PC-9 (cell line): ENCODE data around the gene EXTL1. TPM values are rescaled to one million over a fixed set of nuclear protein-coding genes. Genes with fewer than 3 reads are reported as not detected.

ENCODE experiments used
- BruUV-seq: library from RNA; stranded (reverse); fragments of 400-500 nt; replicated peaks from 2 replicates; lab custom pipeline; 2021; lab: Mats Ljungman, UMichigan
- CTCF ChIA-PET: fragments of 300-600 bp; sonication (Branson Sonifier 250); formaldehyde crosslinking; loops from one replicate; lab custom pipeline; 2022; ENCODE audit warnings: antibody characterized with exemption; lab: Charles Lee
- POLR2A ChIA-PET: fragments of 300-600 bp; sonication (Branson Sonifier 250); formaldehyde crosslinking; loops from one replicate; lab custom pipeline; 2022; ENCODE audit warnings: antibody characterized with exemption; ENCODE audit not compliant: unreplicated experiment; lab: Charles Lee
- DNase-seq, 2 experiments: peaks; one replicate each; pipeline versions ENCODE4 v3.0.0 to v3.0.0-alpha.2; 2015 to 2022; ENCODE audit warnings: mixed read lengths in 1 of 2
- H2AFZ ChIP-seq: fragments of 200-600 bp; sonication (generic); 2 replicates; pipeline ENCODE4 v1.8.1; 2017; ENCODE audit warnings: antibody characterized with exemption
- H3F3A ChIP-seq: fragments of 200-600 bp; sonication (generic); 2 replicates; pipeline ENCODE4 v1.8.1; 2017; ENCODE audit warnings: antibody characterized with exemption, mild to moderate bottlenecking, low read depth; ENCODE audit not compliant: insufficient read depth
- H3K27ac ChIP-seq: fragments of 200-600 bp; sonication (generic); 2 replicates; pipeline ENCODE4 v1.6.1; 2016; ENCODE audit warnings: mixed run types
- H3K27me3 ChIP-seq: fragments of 200-600 bp; sonication (generic); 2 replicates; pipeline ENCODE4 v1.6.1; 2016; ENCODE audit warnings: low read depth, mixed run types; ENCODE audit not compliant: insufficient read depth
- H3K36me3 ChIP-seq: fragments of 200-600 bp; sonication (generic); 2 replicates; pipeline ENCODE4 v1.6.1; 2016; ENCODE audit warnings: low read depth, mixed run types
- H3K4me1 ChIP-seq: fragments of 200-600 bp; sonication (generic); replicated peaks from 2 replicates; pipeline ENCODE4 v1.6.1; 2016; ENCODE audit warnings: mixed run types; ENCODE audit not compliant: insufficient read depth
- H3K4me2 ChIP-seq: fragments of 200-600 bp; sonication (generic); 2 replicates; pipeline ENCODE4 v1.6.1; 2017; ENCODE audit warnings: mixed run types
- H3K4me3 ChIP-seq: fragments of 200-600 bp; sonication (generic); 2 replicates; pipeline ENCODE4 v1.6.1; 2016; ENCODE audit warnings: mixed run types
- H3K79me2 ChIP-seq: fragments of 200-600 bp; sonication (generic); 2 replicates; pipeline ENCODE4 v1.6.1; 2017; ENCODE audit warnings: low read depth, mixed run types
- H3K9me2 ChIP-seq: fragments of 200-600 bp; sonication (generic); 2 replicates; pipeline ENCODE4 v1.8.1; 2017; ENCODE audit warnings: mild to moderate bottlenecking; ENCODE audit not compliant: insufficient read depth
- H3K9me3 ChIP-seq: fragments of 200-600 bp; sonication (generic); 2 replicates; pipeline ENCODE4 v1.8.1; 2016; ENCODE audit warnings: low read depth; ENCODE audit not compliant: insufficient read depth
- H4K20me1 ChIP-seq: fragments of 200-600 bp; sonication (generic); 2 replicates; pipeline ENCODE4 v1.8.1; 2017; ENCODE audit not compliant: insufficient read depth
- CTCF ChIP-seq: fragments of 200-600 bp; sonication (generic); conservative IDR thresholded peaks from 2 replicates; pipeline ENCODE4 v1.6.1; 2017; ENCODE audit warnings: mixed run types, antibody characterized with exemption, mild to moderate bottlenecking, moderate library complexity
- EZH2 ChIP-seq: fragments of 200-600 bp; sonication (generic); IDR thresholded peaks from 2 replicates; pipeline ENCODE4 v1.8.0; 2017; ENCODE audit warnings: antibody characterized with exemption, low read depth
- intact Hi-C: fragments of 100-400 bp; cut with micrococcal nuclease; formaldehyde crosslinking; loops from one replicate; pipeline ENCODE4 v1.10.0; 2022; ENCODE audit not compliant: unreplicated experiment
- total RNA-seq: library from RNA; stranded (reverse); gene quantifications from 2 replicates; pipeline ENCODE4 v1.2.3, GENCODE V29; 2021

EXTL1 gene
- total RNA-seq, 1 experiment from 2014 or later = 0.13 TPM

GRCh38 chr1:25989440-25990234, 31.9 kb upstream of the EXTL1 start:
- no TSS peak for BruUV-seq
- Histone ChIP-seq H3K36me3 (no peaks in the 10 kb centered on the region), H3K9me3 (no peaks in the 10 kb centered on the region), H3K4me2 (no peak overlapping the region), H2AFZ (no peak overlapping the region), H4K20me1 (no peaks in the 10 kb centered on the region), H3K27me3 (no peaks in the 10 kb centered on the region), H3K9me2 (no peaks in the 10 kb centered on the region), H3F3A (no peaks in the 10 kb centered on the region), H3K79me2 (no peaks in the 10 kb centered on the region), H3K4me1 (no peaks in the 10 kb centered on the region), H3K4me3 (no peak overlapping the region), H3K27ac (no peak overlapping the region)
- CTCF ChIA-PET = no interaction called here
- DNase-seq = no peak
- intact Hi-C loops = no loop called here
- no peak for TF ChIP-seq CTCF
- TF ChIP-seq EZH2 = no peak
- POLR2A ChIA-PET = no interaction called here

- no peak for TF ChIP-seq CTCF
- TF ChIP-seq EZH2 = no peak
- no peak for DNase-seq
- no peak overlapping the region for H3K27ac ChIP-seq
- H3K4me3 ChIP-seq = no peak overlapping the region
- BruUV-seq = no TSS peak
- H3K4me2 ChIP-seq = no peak overlapping the region
- no peaks in the 10 kb centered on the region for H3K9me3 ChIP-seq
- no peaks in the 10 kb centered on the region for H3K9me2 ChIP-seq
- intact Hi-C loops = no loop called here
- ChIA-PET CTCF (no interaction called here), POLR2A (no interaction called here)
- H3K27me3 ChIP-seq = no peaks in the 10 kb centered on the region
- H3K36me3 ChIP-seq = no peaks in the 10 kb centered on the region
- H4K20me1 ChIP-seq = no peaks in the 10 kb centered on the region
- no peaks in the 10 kb centered on the region for H3K79me2 ChIP-seq
- no peaks in the 10 kb centered on the region for H3F3A ChIP-seq
- H2AFZ ChIP-seq = no peak overlapping the region
- H3K4me1 ChIP-seq = no peaks in the 10 kb centered on the region
Observed at GRCh38 chr1:25990251-25990650, 31.3 kb upstream of the EXTL1 start.

- Histone ChIP-seq H2AFZ (no peak overlapping the region), H3K4me3 (no peak overlapping the region), H4K20me1 (no peaks in the 10 kb centered on the region), H3K79me2 (no peaks in the 10 kb centered on the region), H3K27me3 (no peaks in the 10 kb centered on the region), H3K9me2 (no peaks in the 10 kb centered on the region), H3F3A (no peaks in the 10 kb centered on the region), H3K36me3 (no peaks in the 10 kb centered on the region), H3K4me1 (no peaks in the 10 kb centered on the region), H3K9me3 (no peaks in the 10 kb centered on the region), H3K27ac (no peak overlapping the region), H3K4me2 (no peak overlapping the region)
- DNase-seq = no peak
- POLR2A ChIA-PET = no interaction called here
- no TSS peak for BruUV-seq
- TF ChIP-seq EZH2 (no peak), CTCF (no peak)
- intact Hi-C loops = no loop called here
- CTCF ChIA-PET = no interaction called here
Observed at GRCh38 chr1:25990702-25991395, 30.7 kb upstream of the EXTL1 start.
